HL-60 (cell line): ENCODE measurements around the gene CCDC195.

Experiments
- DNase-seq, 2 experiments: peaks; one replicate each; pipeline ENCODE4 v3.0.0-alpha.2; 2010 to 2020; ENCODE audit warnings: low read depth in 1 of 2, low spot score in 1 of 2
- H3K27ac ChIP-seq: fragments of 250-450 bp; sonication (Bioruptor Pico); replicated peaks from 2 replicates; pipeline ENCODE4 v1.5.1; 2020; ENCODE audit warnings: mild to moderate bottlenecking, moderate library complexity
- H3K27me3 ChIP-seq: fragments of 250-450 bp; sonication (Bioruptor Pico); 2 replicates; pipeline ENCODE4 v1.5.1; 2021; ENCODE audit warnings: mild to moderate bottlenecking, moderate library complexity; ENCODE audit not compliant: insufficient read depth, poor library complexity, severe bottlenecking
- H3K4me3 ChIP-seq: replicated peaks from 2 replicates; pipeline ENCODE4 v1.5.1; 2011; ENCODE audit warnings: mild to moderate bottlenecking, control low read depth, low read length; ENCODE audit not compliant: insufficient read depth
- GABPA ChIP-seq: IDR thresholded peaks from 2 replicates; pipeline ENCODE4 v1.6.1; 2012; ENCODE audit warnings: low read depth
- POLR2AphosphoS5 ChIP-seq: IDR thresholded peaks from 2 replicates; pipeline ENCODE4 v1.6.1; 2012; ENCODE audit warnings: low read depth
- SPI1 ChIP-seq: IDR thresholded peaks from 2 replicates; pipeline ENCODE4 v1.6.1; 2012; ENCODE audit warnings: low read depth, mild to moderate bottlenecking, borderline replicate concordance
- TF ChIP-seq, protein P1 (sequence below): IDR thresholded peaks from 2 replicates; pipeline ENCODE4 v1.6.1; 2012; ENCODE audit warnings: low read depth; ENCODE audit not compliant: insufficient replicate concordance
- TF ChIP-seq, protein P2 (sequence below): IDR thresholded peaks from one replicate; pipeline ENCODE4 v1.5.1; 2011; ENCODE audit warnings: low read length, control low read depth, inconsistent platforms; ENCODE audit not compliant: insufficient read depth

CCDC195 gene

DNA sequence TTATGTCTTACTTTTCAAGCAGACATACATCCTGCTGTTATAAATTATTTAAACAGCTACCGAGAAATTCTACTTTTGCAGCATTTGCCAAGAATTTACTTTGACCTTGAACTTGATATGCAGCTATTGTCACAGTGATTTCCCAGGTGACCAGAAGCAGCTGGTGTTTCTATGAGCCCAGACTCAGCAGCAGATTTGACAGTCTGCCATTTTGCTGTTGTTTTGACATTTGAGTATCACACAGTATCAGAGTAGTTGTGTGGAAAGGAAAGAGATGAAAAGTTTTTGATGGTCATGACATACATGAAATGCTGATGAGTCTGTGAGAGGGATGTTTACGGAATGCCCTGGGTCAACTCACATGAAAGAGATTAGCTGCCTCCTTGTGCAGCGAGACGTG lies 6.6 kb upstream of the CCDC195 start:
- Histone ChIP-seq H3K27me3 (no peaks in the 10 kb centered on the region), H3K4me3 (no peak overlapping the region), H3K27ac (no peak overlapping the region)
- no peak for DNase-seq
- TF ChIP-seq SPI1, result no peak
- no peak for TF ChIP-seq POLR2AphosphoS5
- TF ChIP-seq, protein P1, sequence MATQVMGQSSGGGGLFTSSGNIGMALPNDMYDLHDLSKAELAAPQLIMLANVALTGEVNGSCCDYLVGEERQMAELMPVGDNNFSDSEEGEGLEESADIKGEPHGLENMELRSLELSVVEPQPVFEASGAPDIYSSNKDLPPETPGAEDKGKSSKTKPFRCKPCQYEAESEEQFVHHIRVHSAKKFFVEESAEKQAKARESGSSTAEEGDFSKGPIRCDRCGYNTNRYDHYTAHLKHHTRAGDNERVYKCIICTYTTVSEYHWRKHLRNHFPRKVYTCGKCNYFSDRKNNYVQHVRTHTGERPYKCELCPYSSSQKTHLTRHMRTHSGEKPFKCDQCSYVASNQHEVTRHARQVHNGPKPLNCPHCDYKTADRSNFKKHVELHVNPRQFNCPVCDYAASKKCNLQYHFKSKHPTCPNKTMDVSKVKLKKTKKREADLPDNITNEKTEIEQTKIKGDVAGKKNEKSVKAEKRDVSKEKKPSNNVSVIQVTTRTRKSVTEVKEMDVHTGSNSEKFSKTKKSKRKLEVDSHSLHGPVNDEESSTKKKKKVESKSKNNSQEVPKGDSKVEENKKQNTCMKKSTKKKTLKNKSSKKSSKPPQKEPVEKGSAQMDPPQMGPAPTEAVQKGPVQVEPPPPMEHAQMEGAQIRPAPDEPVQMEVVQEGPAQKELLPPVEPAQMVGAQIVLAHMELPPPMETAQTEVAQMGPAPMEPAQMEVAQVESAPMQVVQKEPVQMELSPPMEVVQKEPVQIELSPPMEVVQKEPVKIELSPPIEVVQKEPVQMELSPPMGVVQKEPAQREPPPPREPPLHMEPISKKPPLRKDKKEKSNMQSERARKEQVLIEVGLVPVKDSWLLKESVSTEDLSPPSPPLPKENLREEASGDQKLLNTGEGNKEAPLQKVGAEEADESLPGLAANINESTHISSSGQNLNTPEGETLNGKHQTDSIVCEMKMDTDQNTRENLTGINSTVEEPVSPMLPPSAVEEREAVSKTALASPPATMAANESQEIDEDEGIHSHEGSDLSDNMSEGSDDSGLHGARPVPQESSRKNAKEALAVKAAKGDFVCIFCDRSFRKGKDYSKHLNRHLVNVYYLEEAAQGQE, result no peak
- TF ChIP-seq, protein P2, sequence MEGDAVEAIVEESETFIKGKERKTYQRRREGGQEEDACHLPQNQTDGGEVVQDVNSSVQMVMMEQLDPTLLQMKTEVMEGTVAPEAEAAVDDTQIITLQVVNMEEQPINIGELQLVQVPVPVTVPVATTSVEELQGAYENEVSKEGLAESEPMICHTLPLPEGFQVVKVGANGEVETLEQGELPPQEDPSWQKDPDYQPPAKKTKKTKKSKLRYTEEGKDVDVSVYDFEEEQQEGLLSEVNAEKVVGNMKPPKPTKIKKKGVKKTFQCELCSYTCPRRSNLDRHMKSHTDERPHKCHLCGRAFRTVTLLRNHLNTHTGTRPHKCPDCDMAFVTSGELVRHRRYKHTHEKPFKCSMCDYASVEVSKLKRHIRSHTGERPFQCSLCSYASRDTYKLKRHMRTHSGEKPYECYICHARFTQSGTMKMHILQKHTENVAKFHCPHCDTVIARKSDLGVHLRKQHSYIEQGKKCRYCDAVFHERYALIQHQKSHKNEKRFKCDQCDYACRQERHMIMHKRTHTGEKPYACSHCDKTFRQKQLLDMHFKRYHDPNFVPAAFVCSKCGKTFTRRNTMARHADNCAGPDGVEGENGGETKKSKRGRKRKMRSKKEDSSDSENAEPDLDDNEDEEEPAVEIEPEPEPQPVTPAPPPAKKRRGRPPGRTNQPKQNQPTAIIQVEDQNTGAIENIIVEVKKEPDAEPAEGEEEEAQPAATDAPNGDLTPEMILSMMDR, result no peak
- TF ChIP-seq GABPA, result no peak

DNA sequence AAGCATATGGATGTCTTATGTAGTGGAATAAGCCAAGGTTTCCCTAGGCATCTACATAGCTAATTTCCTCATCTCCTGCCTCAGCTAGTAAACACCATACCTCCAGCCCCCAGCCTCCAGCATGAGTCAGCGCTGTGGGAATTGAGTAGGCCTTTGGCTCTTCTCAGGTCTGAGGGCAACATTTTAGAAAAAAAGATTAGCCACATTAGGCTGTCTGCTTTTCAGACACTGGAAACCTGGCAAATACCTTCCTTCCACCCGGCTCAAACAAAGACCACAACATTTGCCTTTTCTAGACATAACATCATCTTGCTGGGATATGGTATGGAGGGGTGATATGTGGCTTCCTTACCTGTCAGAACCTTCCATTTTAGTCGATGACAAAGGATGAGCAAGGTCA lies 6.1 kb upstream of the CCDC195 start:
- no peak for TF ChIP-seq SPI1
- TF ChIP-seq, protein P1, result no peak
- TF ChIP-seq POLR2AphosphoS5, result no peak
- H3K4me3 ChIP-seq, result no peak overlapping the region
- no peaks in the 10 kb centered on the region for H3K27me3 ChIP-seq
- DNase-seq, result no peak
- no peak overlapping the region for H3K27ac ChIP-seq

DNA sequence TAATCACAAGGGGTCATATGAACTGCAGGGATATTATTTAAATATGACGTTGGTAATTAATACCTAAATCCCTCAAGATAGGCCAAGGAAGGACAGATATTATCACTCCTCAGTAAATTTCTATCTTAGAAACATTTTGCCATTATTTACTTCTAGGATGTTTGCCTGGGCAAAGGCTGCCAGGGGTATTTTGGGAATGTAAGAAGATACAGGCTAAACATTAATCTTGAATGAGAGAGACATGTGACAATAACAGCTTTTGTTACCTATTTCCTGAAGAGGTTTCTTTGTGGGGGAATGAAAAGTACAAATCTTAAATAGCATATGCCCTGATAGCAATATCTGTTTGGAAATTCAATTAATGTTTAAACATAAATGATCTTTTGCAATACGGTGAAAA lies 756 bp upstream of the CCDC195 start:
- TF ChIP-seq POLR2AphosphoS5 (no peak), SPI1 (no peak), GABPA (no peak)
- TF ChIP-seq, protein P2, result no peak
- no peaks in the 10 kb centered on the region for H3K27me3 ChIP-seq
- DNase-seq, result no peak
- H3K27ac ChIP-seq, result no peak overlapping the region
- no peak overlapping the region for H3K4me3 ChIP-seq

- Histone ChIP-seq H3K4me3 (no peak overlapping the region), H3K27ac (no peak overlapping the region), H3K27me3 (peaks cover 2% of the 10 kb centered on the region)
- TF ChIP-seq, protein P2, result no peak
- TF ChIP-seq GABPA, result no peak
- TF ChIP-seq, protein P1, result no peak
- no peak for TF ChIP-seq POLR2AphosphoS5
- TF ChIP-seq SPI1, result no peak
- DNase-seq, result no peak
These were observed 4.1 kb downstream of the CCDC195 start for GRCh38 chr2:224711859-224712665.
